Esophagus squamous epithelium (tissue), 5 donors: Measurements from ENCODE around the gene MDM1. TPM values are rescaled to one million over a fixed set of nuclear protein-coding genes. Genes with fewer than 3 reads are reported as not detected.

ENCODE experiments used
- DNase-seq: peaks from one replicate; lab custom pipeline; 2025; lab: John Stamatoyannopoulos, UW
- H3K27ac ChIP-seq, 4 donors: fragments of 200-600 bp; sonication (generic); one replicate each; pipeline ENCODE4 v1.5.1; 2016 to 2019; ENCODE audit warnings: mild to moderate bottlenecking in 1 of 4
- H3K27me3 ChIP-seq, 4 donors: fragments of 200-600 bp; sonication (generic); 1 replicate in 3 of 4; 2 replicates in 1 of 4; pipeline versions ENCODE4 v1.5.1 to v1.6.0; 2017 to 2021; ENCODE audit warnings: antibody characterized with exemption in 1 of 4
- H3K36me3 ChIP-seq, 3 donors: fragments of 200-600 bp; sonication (generic); one replicate each; pipeline ENCODE4 v1.5.1; 2016 to 2019
- H3K4me1 ChIP-seq, 3 donors: fragments of 200-600 bp; sonication (generic); one replicate each; pipeline ENCODE4 v1.5.1; 2017 to 2019
- H3K4me3 ChIP-seq, 4 donors: fragments of 200-600 bp; sonication (generic); 1 replicate in 3 of 4; 2 replicates in 1 of 4; pipeline ENCODE4 v1.5.1; 2016 to 2019; ENCODE audit warnings: mild to moderate bottlenecking in 2 of 4, moderate library complexity in 1 of 4
- H3K9me3 ChIP-seq, 3 donors: fragments of 200-600 bp; sonication (generic); one replicate each; pipeline ENCODE4 v1.5.1; 2016 to 2019
- CTCF ChIP-seq, 6 experiments: fragments of 450-650 bp in 4 of 6; fragments of 200-600 bp in 2 of 6; sonication (generic) in 2 of 6; IDR thresholded peaks; one replicate each; pipeline ENCODE4 v1.5.1; 2016 to 2019; ENCODE audit warnings: antibody characterized with exemption in 6 of 6, mild to moderate bottlenecking in 4 of 6, moderate library complexity in 4 of 6
- POLR2A ChIP-seq, 4 donors: fragments of 450-650 bp; IDR thresholded peaks; one replicate each; pipeline ENCODE4 v1.6.1; 2017; ENCODE audit warnings: antibody characterized with exemption in 4 of 4, mild to moderate bottlenecking in 4 of 4, moderate library complexity in 3 of 4
- WGBS, 2 donors: methylation state at CpG; one replicate each; pipeline ENCODE4 v1.1.5; 2018; 5-methylcytosine and 5-hydroxymethylcytosine counted together
- intact Hi-C: fragments of 100-400 bp; cut with DNase I; formaldehyde crosslinking; loops from one replicate; pipeline ENCODE4 v1.15.0; 2022
- total RNA-seq, 4 donors: library from RNA; depleted of rRNA; stranded (reverse); fragments of >200 nt; gene quantifications; one replicate each; pipeline ENCODE4 v1.1.0, GENCODE V29; 2016
- donor health status: DM: yes; HTN: yes; CAD: no.

The MDM1 gene
- total RNA-seq, 4 donors from 2014 or later = 8.0 to 14.1 (median 10.5) TPM

- TF ChIP-seq CTCF (IDR thresholded peaks at IDR 0.05) (no peak), POLR2A (IDR thresholded peaks at IDR 0.05) (no peak)
- intact Hi-C loops = no loop called here
- Histone ChIP-seq H3K27ac (no peak overlapping the region), H3K27me3 (no peaks in the 10 kb centered on the region), H3K36me3 (peaks cover 0 to 47% (median 0%) of the 10 kb centered on the region in 3 donors), H3K4me1 (no peaks in the 10 kb centered on the region), H3K4me3 (no peak overlapping the region), H3K9me3 (no peaks in the 10 kb centered on the region)
- DNase-seq = no peak
- 77 to 83% methylated on average over 3 of the region's 3 CpGs for WGBS, 2 donors
Observed at GRCh38 chr12:68324531-68324930, 7.6 kb downstream of the MDM1 start.

GRCh38 chr12:68321140-68321539, 11.0 kb downstream of the MDM1 start:
- no peaks in the 10 kb centered on the region for H3K9me3 ChIP-seq
- DNase-seq = no peak
- H3K36me3 ChIP-seq = peaks cover 0 to 38% (median 0%) of the 10 kb centered on the region in 3 donors
- intact Hi-C loops = no loop called here
- TF ChIP-seq CTCF (IDR thresholded peaks at IDR 0.05) (no peak), POLR2A (IDR thresholded peaks at IDR 0.05) (no peak)
- 64 to 65% methylated on average over 2 of the region's 2 CpGs for WGBS, 2 donors
- no peaks in the 10 kb centered on the region for H3K4me1 ChIP-seq
- H3K27ac ChIP-seq = no peak overlapping the region
- H3K4me3 ChIP-seq = no peak overlapping the region
- H3K27me3 ChIP-seq = no peaks in the 10 kb centered on the region

- intact Hi-C loops = loop anchor here (5.0 kb wide), 1 partner anchor 98 kb away; no protein-coding TSS in a partner anchor
- Histone ChIP-seq H3K27ac (peak overlapping the region in 1 of 4 donors; percentile 42), H3K4me3 (no peak overlapping the region), H3K4me1 (no peaks in the 10 kb centered on the region), H3K9me3 (no peaks in the 10 kb centered on the region), H3K27me3 (no peaks in the 10 kb centered on the region), H3K36me3 (peaks cover 0 to 38% (median 0%) of the 10 kb centered on the region in 3 donors)
- TF ChIP-seq CTCF (IDR thresholded peaks at IDR 0.05) = no peak
- no peak for TF ChIP-seq POLR2A (IDR thresholded peaks at IDR 0.05)
- WGBS, 2 donors = 66 to 80% methylated on average over 11 of the region's 11 CpGs
- no peak for DNase-seq
Observed at GRCh38 chr12:68319988-68320623, 12.1 kb downstream of the MDM1 start.

GRCh38 chr12:68317047-68317667, 15.0 kb downstream of the MDM1 start:
- H3K27ac ChIP-seq = no peak overlapping the region

More at GRCh38 chr12:68317047-68317667, 15.0 kb downstream of the MDM1 start:
- Histone ChIP-seq H3K27me3 (no peaks in the 10 kb centered on the region), H3K36me3 (peaks cover 0 to 49% (median 8%) of the 10 kb centered on the region in 3 donors), H3K9me3 (no peaks in the 10 kb centered on the region), H3K4me3 (no peak overlapping the region), H3K4me1 (no peaks in the 10 kb centered on the region)
- TF ChIP-seq CTCF (IDR thresholded peaks at IDR 0.05) (peak; percentile 54 to 75 (median 60)), POLR2A (IDR thresholded peaks at IDR 0.05) (no peak)
- intact Hi-C loops = loop anchor here (5.0 kb wide), 1 partner anchor 95 kb away; no protein-coding TSS in a partner anchor
- DNase-seq = no peak
- WGBS, 2 donors = 90 to 91% methylated on average over 1 of the region's 1 CpG
